Loucy (cell line): Measurements from ENCODE around the gene ZNF783.
"Not testable (repeated sequence)": the region's sequence is repeated elsewhere in the genome, so short reads cannot be mapped to it uniquely, and the experiment has no call there.

ENCODE experiments used
- H2AFZ ChIP-seq: fragments of 200-600 bp; sonication (generic); 2 replicates; pipeline ENCODE4 v1.6.0; 2016; ENCODE audit warnings: antibody characterized with exemption, mild to moderate bottlenecking, low read length, moderate library complexity
- H3F3A ChIP-seq: fragments of 200-600 bp; 2 replicates; pipeline ENCODE4 v1.6.0; 2016; ENCODE audit warnings: antibody characterized with exemption, low read depth, mild to moderate bottlenecking
- H3K27me3 ChIP-seq: fragments of 200-600 bp; sonication (generic); 2 replicates; pipeline ENCODE4 v1.6.1; 2014; ENCODE audit warnings: low read length, mild to moderate bottlenecking; ENCODE audit not compliant: insufficient read depth, poor library complexity, severe bottlenecking
- H3K36me3 ChIP-seq: fragments of 200-600 bp; sonication (generic); 2 replicates; pipeline ENCODE4 v1.6.1; 2016; ENCODE audit warnings: low read length; ENCODE audit not compliant: insufficient read depth
- H3K4me1 ChIP-seq: fragments of 200-600 bp; sonication (generic); 2 replicates; pipeline ENCODE4 v1.5.1; 2014; ENCODE audit warnings: low read length, mild to moderate bottlenecking; ENCODE audit not compliant: insufficient read depth, poor library complexity, severe bottlenecking
- H3K4me2 ChIP-seq: fragments of 200-600 bp; sonication (generic); 2 replicates; pipeline ENCODE4 v1.6.0; 2014; ENCODE audit warnings: antibody characterized with exemption, low read length, low read depth, mild to moderate bottlenecking; ENCODE audit not compliant: poor library complexity, severe bottlenecking
- H3K4me3 ChIP-seq: fragments of 200-600 bp; sonication (generic); 2 replicates; pipeline ENCODE4 v1.5.1; 2014; ENCODE audit warnings: low read length, mild to moderate bottlenecking, mixed read lengths; ENCODE audit not compliant: poor library complexity, severe bottlenecking
- H3K79me2 ChIP-seq: fragments of 200-600 bp; sonication (generic); 2 replicates; pipeline ENCODE4 v1.6.1; 2014; ENCODE audit warnings: low read length; ENCODE audit not compliant: insufficient read depth
- H3K9ac ChIP-seq: fragments of 200-600 bp; sonication (generic); 2 replicates; pipeline ENCODE4 v1.6.0; 2014; ENCODE audit warnings: mild to moderate bottlenecking, low read depth, low read length, moderate library complexity; ENCODE audit not compliant: poor library complexity, severe bottlenecking
- H3K9me2 ChIP-seq: fragments of 200-600 bp; sonication (generic); replicated peaks from 2 replicates; pipeline ENCODE4 v1.6.1; 2016; ENCODE audit warnings: low read depth, low read length, mixed read lengths
- H3K9me3 ChIP-seq: fragments of 200-600 bp; sonication (generic); 2 replicates; pipeline ENCODE4 v1.6.1; 2014; ENCODE audit warnings: mild to moderate bottlenecking, antibody characterized with exemption, low read length, low read depth; ENCODE audit not compliant: insufficient read depth
- H4K20me1 ChIP-seq: fragments of 200-600 bp; sonication (generic); 2 replicates; pipeline ENCODE4 v1.6.0; 2014; ENCODE audit warnings: antibody characterized with exemption, low read length, mild to moderate bottlenecking; ENCODE audit not compliant: insufficient read depth, poor library complexity, severe bottlenecking
- EZH2phosphoT487 ChIP-seq: fragments of 200-600 bp; IDR thresholded peaks from 2 replicates; pipeline ENCODE4 v1.6.1; 2018; ENCODE audit warnings: antibody characterized with exemption, mild to moderate bottlenecking, moderate library complexity, borderline replicate concordance
- TF ChIP-seq, protein P1 (sequence below): fragments of 200-600 bp; sonication (generic); conservative IDR thresholded peaks from 2 replicates; pipeline ENCODE4 v1.5.1; 2014; ENCODE audit warnings: mild to moderate bottlenecking, antibody characterized with exemption, low read length

ZNF783 gene

DNA sequence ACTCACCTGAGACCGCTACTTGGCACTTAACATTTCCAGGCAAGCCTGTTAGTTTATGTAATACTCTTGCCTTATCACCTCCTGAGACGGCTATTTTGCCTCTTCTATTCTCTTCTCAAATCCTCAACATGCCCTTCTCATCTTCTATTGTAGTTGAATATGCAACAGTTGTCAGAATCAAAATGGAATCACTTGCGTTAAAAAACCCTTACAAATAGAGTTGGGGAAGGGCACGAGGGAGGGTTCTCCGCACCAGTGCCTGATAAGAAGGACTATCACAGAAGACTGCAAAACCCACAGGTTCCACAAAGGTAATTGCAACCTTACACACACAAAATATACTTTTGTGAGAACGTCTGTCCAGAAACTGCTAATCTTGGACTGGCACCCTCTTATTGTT, 57.4 kb downstream of the ZNF783 start:
- Histone ChIP-seq H3K4me1 (no peaks in the 10 kb centered on the region), H3K4me3 (no peak overlapping the region), H2AFZ (no peak overlapping the region), H3K4me2 (no peak overlapping the region), H3K9me2 (no peaks in the 10 kb centered on the region), H3K9me3 (no peaks in the 10 kb centered on the region), H3F3A (no peaks in the 10 kb centered on the region), H4K20me1 (no peaks in the 10 kb centered on the region), H3K27me3 (peaks cover 6% of the 10 kb centered on the region), H3K9ac (no peak overlapping the region), H3K79me2 (no peaks in the 10 kb centered on the region), H3K36me3 (no peaks in the 10 kb centered on the region)
- TF ChIP-seq EZH2phosphoT487: no peak
- TF ChIP-seq, protein P1, sequence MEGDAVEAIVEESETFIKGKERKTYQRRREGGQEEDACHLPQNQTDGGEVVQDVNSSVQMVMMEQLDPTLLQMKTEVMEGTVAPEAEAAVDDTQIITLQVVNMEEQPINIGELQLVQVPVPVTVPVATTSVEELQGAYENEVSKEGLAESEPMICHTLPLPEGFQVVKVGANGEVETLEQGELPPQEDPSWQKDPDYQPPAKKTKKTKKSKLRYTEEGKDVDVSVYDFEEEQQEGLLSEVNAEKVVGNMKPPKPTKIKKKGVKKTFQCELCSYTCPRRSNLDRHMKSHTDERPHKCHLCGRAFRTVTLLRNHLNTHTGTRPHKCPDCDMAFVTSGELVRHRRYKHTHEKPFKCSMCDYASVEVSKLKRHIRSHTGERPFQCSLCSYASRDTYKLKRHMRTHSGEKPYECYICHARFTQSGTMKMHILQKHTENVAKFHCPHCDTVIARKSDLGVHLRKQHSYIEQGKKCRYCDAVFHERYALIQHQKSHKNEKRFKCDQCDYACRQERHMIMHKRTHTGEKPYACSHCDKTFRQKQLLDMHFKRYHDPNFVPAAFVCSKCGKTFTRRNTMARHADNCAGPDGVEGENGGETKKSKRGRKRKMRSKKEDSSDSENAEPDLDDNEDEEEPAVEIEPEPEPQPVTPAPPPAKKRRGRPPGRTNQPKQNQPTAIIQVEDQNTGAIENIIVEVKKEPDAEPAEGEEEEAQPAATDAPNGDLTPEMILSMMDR: no peak

DNA sequence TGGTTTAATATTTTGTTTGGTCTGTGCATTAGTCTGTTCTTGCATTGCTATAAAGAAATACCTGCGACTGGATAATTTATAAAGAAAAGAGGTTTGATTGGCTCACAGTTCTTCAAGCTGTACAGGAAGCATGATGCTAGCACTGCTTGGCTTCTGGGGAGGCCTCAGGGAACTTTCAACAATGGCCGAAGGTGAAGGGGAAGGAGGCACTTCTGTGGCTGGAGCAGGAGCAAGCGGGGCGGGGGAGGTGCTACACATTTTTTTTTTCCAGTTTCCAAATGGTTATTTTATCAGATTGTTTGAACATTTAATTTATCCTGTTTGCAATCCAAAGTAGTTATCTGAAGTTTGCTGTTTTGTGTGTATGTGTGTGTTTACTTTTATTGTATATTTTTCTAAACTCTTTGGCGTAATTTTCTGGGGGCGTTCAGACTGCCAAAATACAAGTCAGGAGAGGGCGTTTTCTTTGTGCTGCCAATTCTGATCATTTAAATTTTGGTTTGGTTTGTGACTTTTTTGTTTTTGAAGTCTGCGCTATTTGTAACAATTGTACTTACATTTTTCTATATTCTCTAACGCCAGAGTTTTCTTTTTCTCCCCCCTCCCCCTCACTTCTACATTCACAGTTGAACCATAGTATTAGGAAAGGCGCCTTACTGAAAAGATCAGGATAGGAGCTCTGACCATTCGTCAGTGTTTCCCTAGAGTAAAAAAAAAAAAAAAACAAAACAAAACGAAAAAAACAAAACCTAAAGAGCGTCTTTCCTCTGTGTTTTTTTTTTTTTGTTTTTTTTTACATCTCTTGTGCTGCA, 58.5 kb downstream of the ZNF783 start:
- Histone ChIP-seq H3K36me3 (no peaks in the 10 kb centered on the region), H3K4me3 (no peak overlapping the region), H3K9me2 (no peaks in the 10 kb centered on the region), H3K9me3 (no peaks in the 10 kb centered on the region), H3K9ac (no peak overlapping the region), H2AFZ (no peak overlapping the region), H3K4me1 (no peaks in the 10 kb centered on the region), H3K27me3 (peaks cover 6% of the 10 kb centered on the region), H3K4me2 (no peak overlapping the region), H3F3A (no peaks in the 10 kb centered on the region), H3K79me2 (no peaks in the 10 kb centered on the region), H4K20me1 (no peaks in the 10 kb centered on the region)
- no peak for TF ChIP-seq EZH2phosphoT487
- TF ChIP-seq, protein P1: no peak

DNA sequence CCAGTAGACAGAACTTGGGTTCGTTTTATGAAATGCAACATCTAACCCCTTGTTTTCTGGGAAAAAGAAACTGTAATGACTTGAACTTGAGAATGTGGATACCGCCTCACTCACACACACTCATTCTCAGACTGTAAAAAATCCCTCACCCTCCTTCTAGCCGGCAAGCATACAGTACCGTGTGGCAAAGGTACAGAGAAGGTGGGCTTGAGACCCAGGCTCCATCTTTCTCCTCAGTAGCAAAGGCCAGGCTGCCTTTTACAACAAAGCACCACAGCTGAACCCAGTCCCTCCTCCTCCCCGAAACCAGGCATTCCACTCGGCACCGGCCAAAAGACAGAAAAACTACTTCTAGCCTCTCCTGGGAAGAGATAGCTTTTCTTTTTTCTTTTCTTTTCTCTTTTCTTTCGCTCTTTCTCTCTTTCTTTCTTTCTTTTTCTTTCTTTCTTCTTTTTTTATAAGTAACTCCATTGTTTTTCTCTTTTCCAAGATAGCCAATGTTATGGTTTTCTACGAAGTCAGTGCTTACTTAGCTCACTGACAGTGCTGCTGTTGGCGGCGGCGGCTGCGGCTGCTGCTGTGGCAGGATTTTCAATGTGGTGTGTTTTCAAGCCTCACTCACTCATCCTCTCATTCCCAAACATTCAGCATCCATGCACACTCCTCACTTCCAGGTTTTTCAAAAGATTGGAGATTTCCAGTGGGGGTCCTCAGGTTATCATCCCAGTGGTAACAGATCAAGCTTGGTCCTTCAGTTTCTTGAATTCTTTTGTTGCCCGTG, 59.3 kb downstream of the ZNF783 start:
- H3K79me2 ChIP-seq, H3K9ac ChIP-seq, H4K20me1 ChIP-seq, H3K36me3 ChIP-seq, H3K9me3 ChIP-seq, H3K4me1 ChIP-seq, H3K27me3 ChIP-seq, H3K4me3 ChIP-seq, H3F3A ChIP-seq, H3K9me2 ChIP-seq: not testable (repeated sequence)
- peak overlapping the region; percentile 53 for H3K4me2 ChIP-seq
- peak overlapping the region; percentile 85 for H2AFZ ChIP-seq
